GM10266 (cell line): ENCODE measurements around the gene PRKN.

Experiments used
- DNase-seq: peaks from one replicate; pipeline ENCODE4 v3.0.0; 2012; ENCODE audit errors: extremely low spot score
- CTCF ChIP-seq: IDR thresholded peaks from 2 replicates; pipeline ENCODE4 v1.5.1; 2012; ENCODE audit warnings: mild to moderate bottlenecking, low read depth; ENCODE audit not compliant: control insufficient read depth, insufficient read depth; ENCODE audit errors: missing control alignments

Gene PRKN

DNA sequence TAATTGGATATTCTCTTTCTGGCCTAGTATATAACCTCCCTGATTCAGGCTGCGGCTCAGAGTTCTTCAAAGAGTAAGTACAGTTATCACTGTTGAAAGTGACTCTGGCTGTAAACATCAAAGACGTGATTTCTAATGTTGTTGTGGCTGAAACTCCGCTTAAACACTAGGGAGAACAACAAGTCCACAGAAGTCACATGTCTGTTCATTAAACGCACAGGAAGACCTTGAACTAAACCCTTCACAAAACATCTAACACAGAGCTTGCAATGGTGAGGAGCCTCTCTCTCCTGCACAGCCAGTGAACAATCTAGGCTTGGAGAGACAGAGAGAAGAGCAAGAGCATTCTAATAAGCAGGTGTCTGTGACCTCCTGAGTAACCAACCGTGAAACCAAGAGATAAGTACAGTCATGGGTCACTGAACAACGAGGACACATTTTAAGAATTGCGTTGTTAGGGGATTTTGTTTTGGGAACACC is 249.3 kb downstream of the PRKN start:
- no peak for TF ChIP-seq CTCF
- DNase-seq: no peak

- no peak for DNase-seq
- no peak for TF ChIP-seq CTCF
These were observed 252.8 kb downstream of the PRKN start for GRCh38 chr6:162474722-162475121.

GRCh38 chr6:162471842-162472241 is 255.7 kb downstream of the PRKN start:
- TF ChIP-seq CTCF: no peak
- DNase-seq: no peak

DNA sequence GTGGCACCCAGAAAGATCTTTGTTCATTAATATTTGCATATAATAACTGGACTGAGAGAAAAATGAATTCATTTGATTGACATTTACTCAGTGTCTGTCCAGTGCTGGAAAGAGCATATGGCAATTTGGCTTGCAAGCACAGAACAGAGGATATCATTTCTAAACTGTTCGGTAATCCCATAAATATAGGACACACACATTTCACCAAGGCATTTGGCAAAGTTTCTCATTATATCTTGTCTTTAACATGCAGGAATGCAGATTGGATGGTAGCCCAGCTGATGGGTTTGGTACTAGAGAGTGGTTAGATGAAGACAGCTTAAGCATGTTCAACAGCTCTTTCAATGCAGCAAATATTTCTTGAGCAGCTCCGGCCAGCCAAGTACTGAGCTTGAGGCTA is 259.2 kb downstream of the PRKN start:
- DNase-seq: no peak
- no peak for TF ChIP-seq CTCF

DNA sequence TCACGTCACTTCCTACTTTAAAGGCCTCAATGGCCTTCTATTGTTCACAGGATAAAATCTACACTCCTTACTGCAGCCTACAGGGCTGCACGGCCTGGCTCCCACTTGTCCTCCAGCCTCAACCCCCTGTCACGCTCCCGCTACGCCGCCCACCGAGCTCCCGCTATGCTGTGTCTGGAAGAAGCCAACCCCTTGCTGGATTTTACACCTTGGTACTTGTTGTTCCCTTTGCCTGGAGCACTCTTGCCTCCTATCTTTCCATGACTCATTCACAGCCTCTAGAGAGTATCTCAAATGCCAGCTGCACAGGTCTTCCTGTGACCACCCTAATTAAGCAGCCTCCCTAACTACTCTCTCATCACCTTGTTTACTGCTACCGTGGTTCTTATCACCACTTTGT is 259.9 kb downstream of the PRKN start:
- TF ChIP-seq CTCF: no peak
- no peak for DNase-seq

DNA sequence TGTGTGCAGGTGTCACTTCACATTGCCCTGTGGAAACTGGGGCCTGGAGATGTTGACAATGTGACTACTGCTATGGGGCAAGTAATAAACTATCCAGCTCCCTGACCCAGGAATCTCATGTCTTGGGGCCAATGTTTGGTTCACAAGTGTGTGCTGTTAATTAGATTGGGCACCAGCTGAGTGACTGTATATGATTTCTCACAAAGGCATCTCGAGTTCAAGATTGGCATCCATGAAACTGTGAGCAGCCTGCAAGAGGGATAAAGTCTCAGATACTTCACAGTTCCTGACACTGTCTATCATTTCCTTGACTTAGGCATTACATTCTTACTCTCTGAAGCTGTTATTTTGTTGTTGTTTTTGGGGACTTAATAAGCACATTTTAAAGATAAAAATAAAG is 264.0 kb downstream of the PRKN start:
- DNase-seq: no peak

GRCh38 chr6:162459985-162460384 is 267.6 kb downstream of the PRKN start:
- no peak for TF ChIP-seq CTCF
- no peak for DNase-seq

More for the DNA sequence above, 264.0 kb downstream of the PRKN start:
- TF ChIP-seq CTCF: no peak
